ENCODE data around the gene TMEM258.

Gene TMEM258

DNA sequence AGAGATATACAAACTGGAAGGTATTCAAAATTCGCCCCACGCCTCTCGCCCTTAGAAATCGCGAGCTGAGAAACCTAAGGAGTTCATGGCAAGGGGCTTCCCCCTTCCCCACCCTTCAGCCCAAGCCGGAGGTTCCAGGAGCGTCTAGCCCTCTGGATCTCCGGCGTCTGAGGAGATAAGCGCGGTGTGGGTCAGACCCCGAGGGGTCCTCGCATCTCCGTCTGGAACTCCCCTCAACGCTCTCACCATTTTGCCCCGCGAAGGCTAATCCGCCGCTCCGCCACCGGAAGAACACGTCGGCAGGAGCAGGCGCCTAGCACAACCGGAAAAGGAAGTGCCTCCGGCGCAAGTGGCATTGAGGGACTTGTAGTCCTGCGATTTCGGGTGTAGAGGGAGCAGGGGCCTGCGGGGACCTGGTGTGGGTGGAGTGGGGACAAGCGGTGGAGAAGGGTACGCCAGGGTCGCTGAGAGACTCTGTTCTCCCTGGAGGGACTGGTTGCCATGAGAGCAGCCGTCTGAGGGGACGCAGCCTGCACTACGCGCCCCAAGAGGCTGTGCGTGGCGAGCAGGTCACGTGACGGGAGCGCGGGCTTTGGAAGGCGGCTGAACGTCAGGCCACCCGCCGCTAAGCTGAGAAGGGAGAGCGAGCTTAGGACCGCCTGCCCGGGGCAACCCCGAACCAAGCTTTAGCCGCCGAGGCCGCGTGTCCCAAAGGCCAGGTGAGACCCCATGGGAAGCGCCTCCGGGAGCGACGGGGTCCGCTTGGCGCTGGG, at the start of gene TMEM258, which contains the start of gene FEN1:
Gene TMEM258, minus strand, starts transcription at position 290 of the 773 bp plus-strand sequence. Its CDS starts 41 bp downstream, at position 249.
Gene FEN1, plus strand, starts transcription at position 602 of the 773 bp plus-strand sequence. CDS start 2,451 bp downstream, outside the sequence.
- POLR2A ChIA-PET, result interaction anchor here (0.7 to 2.8 kb wide), 23 partner anchors 9 to 331 kb away, joined by 3 to 27 read pairs (median 3); partner anchors contain the start of genes FADS1 and INCENP
- peak; percentile 90 for DNase-seq (ENCODE audit: extremely low spot score)
- CTCF ChIA-PET, result interaction anchor here (0.7 to 1.4 kb wide), 4 partner anchors 39 to 392 kb away, joined by 3 to 6 read pairs (median 3); no protein-coding TSS in a partner anchor
- TF ChIP-seq, protein P1, sequence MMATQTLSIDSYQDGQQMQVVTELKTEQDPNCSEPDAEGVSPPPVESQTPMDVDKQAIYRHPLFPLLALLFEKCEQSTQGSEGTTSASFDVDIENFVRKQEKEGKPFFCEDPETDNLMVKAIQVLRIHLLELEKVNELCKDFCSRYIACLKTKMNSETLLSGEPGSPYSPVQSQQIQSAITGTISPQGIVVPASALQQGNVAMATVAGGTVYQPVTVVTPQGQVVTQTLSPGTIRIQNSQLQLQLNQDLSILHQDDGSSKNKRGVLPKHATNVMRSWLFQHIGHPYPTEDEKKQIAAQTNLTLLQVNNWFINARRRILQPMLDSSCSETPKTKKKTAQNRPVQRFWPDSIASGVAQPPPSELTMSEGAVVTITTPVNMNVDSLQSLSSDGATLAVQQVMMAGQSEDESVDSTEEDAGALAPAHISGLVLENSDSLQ (IDR thresholded peaks at IDR 0.05), result no peak
- TF ChIP-seq SUZ12 (IDR thresholded peaks at IDR 0.05) (peak; percentile 94), NFRKB (IDR thresholded peaks at IDR 0.05) (0 out of 2 replicates have a peak, but pooled peaks have one; percentile 26), TARDBP (IDR thresholded peaks at IDR 0.05) (no peak), L3MBTL2 (conservative IDR thresholded peaks at IDR 0.05) (peak; percentile 91), SP1 (IDR thresholded peaks at IDR 0.05) (no peak), FOXA1 (IDR thresholded peaks at IDR 0.05) (no peak), ELF4 (IDR thresholded peaks at IDR 0.05) (peak; percentile 91)

DNA sequence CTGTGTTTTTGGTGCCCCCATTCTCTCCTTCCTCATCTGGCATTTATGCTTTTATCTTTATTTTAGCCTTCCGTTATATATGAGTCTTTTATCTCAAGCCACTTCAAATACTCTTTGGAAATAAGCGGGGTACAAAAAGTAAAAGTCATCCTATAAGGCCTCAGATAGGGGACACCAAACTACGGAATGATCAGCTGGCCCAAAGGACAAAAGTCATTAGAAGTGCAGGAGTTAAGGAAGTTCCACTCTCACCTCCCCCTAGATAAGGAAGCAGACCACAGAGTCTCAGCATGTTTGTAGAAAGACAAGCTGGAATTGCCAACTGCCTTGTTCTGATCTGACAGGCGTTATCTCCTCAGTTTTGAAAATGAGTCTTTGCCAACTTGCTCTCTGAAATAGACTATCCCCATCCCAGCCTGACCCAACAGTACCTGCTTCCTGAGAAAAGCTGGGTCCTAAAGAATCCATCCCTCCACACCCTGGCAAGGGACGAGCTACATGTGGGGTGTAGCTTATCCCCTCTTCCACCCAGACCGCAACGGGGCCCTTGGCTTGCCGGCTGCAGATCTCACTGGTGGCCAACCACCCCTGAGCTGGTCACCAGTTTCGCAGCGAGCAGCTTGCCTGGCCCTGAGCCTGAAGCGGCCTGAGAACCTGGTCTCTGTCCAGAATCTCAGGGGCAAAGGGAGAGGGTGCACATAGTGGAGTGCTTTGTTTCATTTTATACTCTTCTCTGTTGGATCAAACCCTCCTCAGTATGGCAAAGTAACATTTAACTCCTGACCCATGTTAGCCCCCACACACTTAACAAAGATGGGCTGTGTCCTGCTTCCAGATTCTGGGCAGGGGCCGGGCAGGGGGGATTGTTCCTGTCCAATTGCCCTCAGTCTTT, 49.5 kb upstream of the TMEM258 start:
- ChIA-PET POLR2A (no interaction called here), CTCF (interaction anchor here (0.9 kb wide), 1 partner anchor 106 kb away, joined by 3 read pairs; no protein-coding TSS in a partner anchor)
- DNase-seq (ENCODE audit: extremely low spot score), result no peak
- no peak for TF ChIP-seq NFRKB (IDR thresholded peaks at IDR 0.05)
- TF ChIP-seq L3MBTL2 (conservative IDR thresholded peaks at IDR 0.05), result no peak
- no peak for TF ChIP-seq FOXM1 (IDR thresholded peaks at IDR 0.05; ENCODE audit: borderline replicate concordance)
- TF ChIP-seq SP1 (IDR thresholded peaks at IDR 0.05), result no peak

DNA sequence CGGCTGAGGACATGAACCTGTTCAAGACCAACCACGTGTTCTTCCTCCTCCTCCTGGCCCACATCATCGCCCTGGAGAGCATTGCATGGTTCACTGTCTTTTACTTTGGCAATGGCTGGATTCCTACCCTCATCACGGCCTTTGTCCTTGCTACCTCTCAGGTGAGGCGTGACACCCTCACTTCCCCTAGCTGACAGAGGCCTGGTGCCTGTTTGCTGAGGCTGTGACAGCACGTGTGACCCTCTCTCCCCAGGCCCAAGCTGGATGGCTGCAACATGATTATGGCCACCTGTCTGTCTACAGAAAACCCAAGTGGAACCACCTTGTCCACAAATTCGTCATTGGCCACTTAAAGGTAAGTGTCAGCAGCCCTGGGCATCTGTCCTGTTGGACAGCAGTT, 48.0 kb upstream of the TMEM258 start:
- DNase-seq (ENCODE audit: extremely low spot score), result no peak
- ChIA-PET CTCF (no interaction called here), POLR2A (no interaction called here)
- TF ChIP-seq L3MBTL2 (conservative IDR thresholded peaks at IDR 0.05) (no peak), FOXM1 (IDR thresholded peaks at IDR 0.05; ENCODE audit: borderline replicate concordance) (no peak), CTBP1 (IDR thresholded peaks at IDR 0.05; ENCODE audit: borderline replicate concordance) (no peak), SP1 (IDR thresholded peaks at IDR 0.05) (no peak), HDGF (IDR thresholded peaks at IDR 0.05; ENCODE audit: borderline replicate concordance) (no peak), SUZ12 (IDR thresholded peaks at IDR 0.05) (no peak), NFRKB (IDR thresholded peaks at IDR 0.05) (no peak), ZNF384 (IDR thresholded peaks at IDR 0.05) (no peak), FOXK2 (IDR thresholded peaks at IDR 0.05) (no peak), TARDBP (IDR thresholded peaks at IDR 0.05) (no peak), FOXA1 (IDR thresholded peaks at IDR 0.05) (no peak), LEF1 (IDR thresholded peaks at IDR 0.05; ENCODE audit: borderline replicate concordance) (no peak), ARNT (IDR thresholded peaks at IDR 0.05) (no peak), ELF4 (IDR thresholded peaks at IDR 0.05) (no peak), BHLHE40 (IDR thresholded peaks at IDR 0.05; ENCODE audit: borderline replicate concordance) (no peak)
- TF ChIP-seq, protein P1 (IDR thresholded peaks at IDR 0.05), result no peak

DNA sequence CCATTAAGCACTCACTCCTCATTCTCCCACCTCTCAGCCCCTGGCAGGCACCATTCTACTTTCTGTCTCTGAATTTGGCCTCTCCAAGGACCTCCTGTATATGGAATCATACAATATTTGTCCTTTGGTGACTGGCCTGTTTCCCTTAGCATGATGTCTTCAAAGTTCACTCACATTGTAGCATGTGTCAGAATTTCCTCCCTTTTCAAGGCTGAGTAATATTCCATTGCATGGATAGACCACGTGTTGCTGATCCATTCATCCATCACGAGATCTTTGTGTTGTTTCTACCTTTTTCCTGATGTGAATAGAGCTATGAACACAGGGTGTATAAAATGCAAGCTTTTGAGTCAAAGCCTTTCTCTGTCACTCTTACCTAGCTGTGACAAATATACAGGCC, 47.3 kb upstream of the TMEM258 start:
- ChIA-PET POLR2A (no interaction called here), CTCF (no interaction called here)
- TF ChIP-seq, protein P1 (IDR thresholded peaks at IDR 0.05), result no peak
- TF ChIP-seq SP1 (IDR thresholded peaks at IDR 0.05) (no peak), ELF4 (IDR thresholded peaks at IDR 0.05) (no peak), HDGF (IDR thresholded peaks at IDR 0.05; ENCODE audit: borderline replicate concordance) (no peak), FOXK2 (IDR thresholded peaks at IDR 0.05) (no peak), L3MBTL2 (conservative IDR thresholded peaks at IDR 0.05) (no peak), SUZ12 (IDR thresholded peaks at IDR 0.05) (no peak), NFRKB (IDR thresholded peaks at IDR 0.05) (no peak), ARNT (IDR thresholded peaks at IDR 0.05) (no peak), FOXM1 (IDR thresholded peaks at IDR 0.05; ENCODE audit: borderline replicate concordance) (no peak), LEF1 (IDR thresholded peaks at IDR 0.05; ENCODE audit: borderline replicate concordance) (no peak), BHLHE40 (IDR thresholded peaks at IDR 0.05; ENCODE audit: borderline replicate concordance) (no peak), FOXA1 (IDR thresholded peaks at IDR 0.05) (no peak), ZNF384 (IDR thresholded peaks at IDR 0.05) (no peak), TARDBP (IDR thresholded peaks at IDR 0.05) (no peak), CTBP1 (IDR thresholded peaks at IDR 0.05; ENCODE audit: borderline replicate concordance) (no peak)
- no peak for DNase-seq (ENCODE audit: extremely low spot score)

DNA sequence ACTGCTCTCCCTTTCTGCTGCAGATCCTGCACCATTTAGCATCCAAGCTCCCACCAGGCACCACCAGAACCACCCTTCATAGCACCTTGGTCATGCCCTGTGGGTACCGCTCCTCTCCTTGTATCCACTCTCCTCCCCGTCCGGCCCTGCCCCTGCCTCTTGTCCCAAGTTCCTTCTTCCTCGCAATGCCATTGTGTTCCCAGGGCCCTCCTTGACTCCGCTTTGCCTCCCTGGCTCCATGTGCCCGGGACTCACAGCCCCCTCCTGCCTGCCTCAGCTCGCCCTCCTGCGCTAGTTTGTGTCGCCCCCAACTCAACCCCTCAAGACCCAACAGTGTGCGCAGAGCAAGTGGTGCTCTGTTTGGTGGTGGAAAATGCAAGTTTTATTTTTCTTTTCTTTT, 46.5 kb upstream of the TMEM258 start:
- POLR2A ChIA-PET, result no interaction called here
- CTCF ChIA-PET, result no interaction called here
- no peak for TF ChIP-seq BHLHE40 (IDR thresholded peaks at IDR 0.05; ENCODE audit: borderline replicate concordance)
- TF ChIP-seq ZNF384 (IDR thresholded peaks at IDR 0.05), result no peak
- TF ChIP-seq ELF4 (IDR thresholded peaks at IDR 0.05), result no peak
- DNase-seq (ENCODE audit: extremely low spot score), result no peak

Measured in HEK293T (cell line).